ENCODE data around the gene DCPS.
"Not testable (repeated sequence)": the region's sequence is repeated elsewhere in the genome, so short reads cannot be mapped to it uniquely, and the experiment has no call there.

The DCPS gene

GRCh38 chr11:126345759-126346585, 42.1 kb downstream of the DCPS start:
- peak; percentile 76 to 83 for DNase-seq

GRCh38 chr11:126346586-126346940, 42.7 kb downstream of the DCPS start:
- DNase-seq, result no peak

DNA sequence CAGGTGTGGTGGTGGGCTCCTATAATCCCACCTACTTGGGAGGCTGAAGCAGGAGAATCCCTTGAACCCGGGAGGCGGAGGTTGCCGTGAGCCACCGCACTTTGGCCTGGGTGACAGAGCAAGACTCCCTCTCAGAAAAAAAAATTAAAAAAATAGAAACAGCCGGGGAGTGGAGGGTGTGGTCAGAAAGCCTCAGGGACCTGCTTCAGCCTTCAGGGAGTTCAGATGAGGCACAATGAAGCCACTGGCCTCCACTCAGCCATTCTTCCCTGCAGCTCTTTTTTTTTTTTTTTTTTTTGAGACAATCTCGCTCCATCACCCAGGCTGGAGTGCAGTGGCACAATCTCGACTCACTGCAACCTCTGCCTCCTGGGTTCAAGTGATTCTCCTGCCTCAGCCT, 43.1 kb downstream of the DCPS start:
- DNase-seq, result not testable (repeated sequence)

DNA sequence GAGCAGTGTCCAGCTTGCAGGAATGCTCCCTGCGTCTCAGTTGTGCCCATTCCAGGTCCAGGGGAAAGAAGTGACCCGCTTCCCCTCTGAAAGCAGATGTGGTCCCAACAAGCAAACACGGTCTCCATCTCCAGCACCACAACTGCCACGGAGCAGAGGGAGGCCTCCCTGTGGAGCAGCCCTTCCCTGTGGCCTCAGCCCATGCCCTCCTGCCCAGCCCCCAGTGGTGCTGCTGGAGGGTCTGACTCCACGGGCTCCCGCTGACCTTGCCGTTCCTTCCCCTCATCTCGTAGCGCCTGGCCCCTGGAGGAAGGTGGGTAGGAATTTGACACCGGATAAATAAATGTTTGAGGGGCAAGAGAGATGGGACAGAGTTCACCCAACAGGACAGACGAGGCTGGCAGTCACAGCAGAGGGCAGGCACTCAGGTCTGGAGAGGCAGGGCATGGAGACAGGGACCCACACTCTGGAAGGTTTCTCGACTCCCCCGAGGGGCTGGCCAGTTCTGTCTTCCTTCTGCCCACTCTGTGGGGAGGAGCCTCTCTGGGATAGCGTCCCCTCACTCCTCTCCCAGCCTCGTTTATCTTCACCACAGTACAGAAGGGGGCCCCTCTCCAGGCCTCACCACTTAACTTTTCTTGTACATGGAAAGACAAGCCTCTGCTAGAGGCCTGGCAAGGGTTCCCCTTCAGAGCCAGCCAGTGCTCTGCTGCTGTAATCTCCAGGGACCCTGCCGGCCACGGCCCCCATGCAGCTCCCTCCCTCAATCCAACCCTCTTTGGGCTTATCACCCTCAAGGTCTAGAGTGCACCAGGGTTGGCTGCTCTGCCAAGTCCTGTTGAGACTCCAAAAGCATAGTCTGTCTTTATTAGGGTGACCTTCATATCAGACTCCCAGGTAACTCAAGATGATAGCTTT, 44.1 kb downstream of the DCPS start:
- no peak for DNase-seq

- no peak for DNase-seq
These were observed 45.1 kb downstream of the DCPS start for GRCh38 chr11:126348806-126349582.

DNA sequence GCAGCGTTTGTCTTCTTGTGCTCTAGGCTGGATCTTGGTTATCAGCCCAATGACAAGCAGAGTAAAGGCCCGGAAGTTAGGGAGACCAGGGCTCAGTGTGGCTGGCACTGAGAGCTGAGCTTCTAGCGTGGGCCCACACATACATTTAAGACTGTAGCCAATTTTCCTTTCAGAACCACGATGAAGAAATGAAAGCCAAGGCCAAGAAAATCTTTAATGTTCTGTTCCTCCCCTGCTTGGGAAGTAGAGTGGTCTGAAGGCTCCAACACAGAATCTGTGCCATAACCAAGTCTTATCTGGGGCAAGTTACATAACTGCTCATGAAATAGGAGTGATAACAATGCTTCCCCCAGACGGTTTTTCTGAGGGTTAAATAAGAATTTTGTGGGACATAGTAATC, 47.0 kb downstream of the DCPS start:
- no peak for DNase-seq

GRCh38 chr11:126352163-126352562, 48.3 kb downstream of the DCPS start:
- DNase-seq, result no peak

GRCh38 chr11:126352934-126353801, 49.3 kb downstream of the DCPS start:
- peak; percentile 18 to 31 for DNase-seq

DNA sequence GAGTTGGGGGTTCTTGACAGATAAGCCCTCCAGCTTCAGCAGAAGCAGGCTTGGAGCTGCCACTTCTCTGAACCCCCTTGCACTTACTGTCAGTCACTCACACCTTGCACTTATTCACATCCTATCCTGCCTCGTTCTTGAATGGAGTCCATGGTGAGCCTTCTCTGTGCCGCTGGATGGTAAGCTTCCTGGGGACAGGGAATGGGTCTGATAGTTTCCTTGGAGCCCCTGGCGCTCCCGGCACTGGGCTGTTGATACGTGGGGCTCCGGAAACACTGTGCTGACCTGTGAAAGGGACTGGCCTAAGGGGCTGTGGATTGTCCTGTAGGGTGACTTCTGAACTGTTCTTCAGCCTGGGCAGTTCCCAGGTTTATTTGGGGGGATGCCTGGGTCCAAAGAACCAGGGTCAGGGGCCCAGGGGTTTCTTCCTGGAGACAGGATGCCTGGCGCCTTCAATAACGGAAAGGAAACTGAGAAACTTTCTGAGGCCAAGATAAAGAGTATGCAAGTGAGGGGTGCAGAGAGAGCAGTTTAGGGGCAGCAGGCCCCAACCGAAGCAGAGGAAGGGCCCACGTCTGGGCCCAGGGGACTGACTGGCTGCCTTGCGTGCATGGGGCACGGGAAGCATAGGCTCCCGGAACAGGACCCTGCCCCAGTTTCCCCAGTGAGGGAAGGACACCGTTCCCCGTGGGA, 50.9 kb downstream of the DCPS start:
- peak; percentile 29 to 35 for DNase-seq

DNA sequence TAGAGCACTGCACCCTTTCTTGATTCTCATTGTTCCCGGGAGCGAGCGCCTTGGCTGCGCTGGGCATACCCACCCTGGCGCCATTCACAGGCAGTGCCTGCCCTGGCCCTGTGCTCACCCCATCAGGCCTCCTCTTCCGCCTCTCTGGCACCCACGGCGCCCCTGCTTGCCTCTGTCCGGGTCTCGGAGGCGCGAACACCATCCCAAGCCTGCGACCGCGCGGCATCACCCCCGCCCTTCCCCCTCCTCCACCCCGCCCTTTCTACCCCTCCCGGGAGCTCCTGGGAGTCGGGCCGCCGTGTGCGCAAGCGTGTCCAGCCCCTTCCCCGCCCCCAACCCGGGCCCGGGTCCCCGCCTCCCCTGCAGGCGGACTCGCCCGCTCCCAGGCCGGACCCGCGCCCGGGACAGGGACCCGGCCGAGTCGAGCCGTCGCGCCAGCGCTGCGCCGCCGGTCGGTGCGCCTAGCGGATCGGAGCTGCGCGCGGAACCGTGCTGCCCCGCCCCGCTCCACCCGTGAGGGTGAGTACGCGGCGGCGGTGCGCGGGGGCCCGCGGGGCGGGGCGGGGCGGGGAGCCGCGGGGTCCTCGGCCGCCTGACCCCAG, 51.6 kb downstream of the DCPS start, which contains the start of gene ST3GAL4:
ST3GAL4 (plus strand) TSS at position 363 of the 602 bp plus-strand sequence. CDS start 50,470 bp downstream, outside the sequence.
- peak; percentile 54 to 66 for DNase-seq

GRCh38 chr11:126355926-126356897, 52.4 kb downstream of the DCPS start:
- peak; percentile 18 to 40 for DNase-seq

DNA sequence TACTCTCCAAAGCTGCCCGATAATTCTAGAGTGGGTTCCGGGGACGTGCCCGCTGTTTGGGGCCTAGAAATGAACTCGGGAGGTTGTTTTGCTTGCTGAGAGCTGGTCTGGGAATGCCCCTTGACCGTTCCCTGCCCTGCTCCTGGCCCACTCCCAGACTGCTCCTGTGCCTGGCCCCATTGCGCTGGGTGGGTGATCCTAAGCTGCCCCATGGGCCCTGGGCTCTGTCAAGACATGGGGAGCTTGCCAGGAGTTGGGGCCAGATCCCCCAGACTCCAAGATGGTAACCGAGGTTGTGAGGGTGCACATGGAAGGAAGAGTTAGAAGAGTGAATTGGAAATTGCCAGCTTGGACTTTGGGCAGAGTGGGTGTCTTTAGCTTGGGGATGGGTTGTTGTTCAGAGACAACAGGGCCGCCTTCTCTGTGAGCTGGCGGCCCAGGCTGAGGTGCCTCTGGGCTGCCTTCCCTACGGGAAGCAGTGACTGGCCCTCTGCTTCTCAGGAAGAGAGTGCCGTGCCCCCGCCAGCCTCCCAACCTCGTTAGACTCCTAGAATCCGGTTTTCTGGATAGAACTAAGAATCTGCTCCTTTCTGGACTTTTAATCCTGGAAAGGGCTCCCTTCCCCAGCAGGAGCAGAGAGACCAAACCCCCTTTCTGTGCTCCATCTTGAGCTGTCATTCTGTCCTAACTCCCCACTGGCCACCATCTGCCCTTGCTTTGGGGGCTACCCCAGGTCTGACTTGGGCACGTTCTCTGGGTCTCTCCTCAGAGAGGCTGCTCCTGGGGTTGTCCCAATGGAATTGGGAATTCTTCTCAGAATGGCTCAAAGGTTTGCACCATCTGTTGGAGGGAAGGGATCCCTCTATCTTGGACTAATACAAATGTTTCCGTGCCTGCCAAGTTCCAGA, 53.4 kb downstream of the DCPS start:
- no peak for DNase-seq

- no peak for DNase-seq
These were observed 54.3 kb downstream of the DCPS start for GRCh38 chr11:126357969-126358762.

DNA sequence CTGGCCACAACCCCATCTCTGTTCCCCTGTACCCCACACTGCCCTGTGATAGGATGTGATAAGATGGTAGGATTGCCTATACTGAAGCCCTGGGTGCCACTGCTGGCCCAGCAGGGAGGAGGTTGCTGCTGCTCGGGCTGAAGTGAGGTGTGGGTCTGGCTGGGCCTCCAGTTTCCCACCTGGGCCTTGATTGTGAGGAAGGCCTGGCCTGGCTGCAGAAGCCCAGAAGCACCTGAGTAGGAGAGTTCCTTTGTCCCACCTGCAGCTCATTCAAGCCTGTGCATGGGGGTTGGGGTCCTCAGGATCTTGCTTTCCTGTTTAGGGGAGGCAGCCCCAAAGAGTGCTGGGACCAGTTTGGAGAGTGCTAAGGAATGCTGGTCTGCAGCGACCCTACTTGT, 54.9 kb downstream of the DCPS start:
- no peak for DNase-seq

DNA sequence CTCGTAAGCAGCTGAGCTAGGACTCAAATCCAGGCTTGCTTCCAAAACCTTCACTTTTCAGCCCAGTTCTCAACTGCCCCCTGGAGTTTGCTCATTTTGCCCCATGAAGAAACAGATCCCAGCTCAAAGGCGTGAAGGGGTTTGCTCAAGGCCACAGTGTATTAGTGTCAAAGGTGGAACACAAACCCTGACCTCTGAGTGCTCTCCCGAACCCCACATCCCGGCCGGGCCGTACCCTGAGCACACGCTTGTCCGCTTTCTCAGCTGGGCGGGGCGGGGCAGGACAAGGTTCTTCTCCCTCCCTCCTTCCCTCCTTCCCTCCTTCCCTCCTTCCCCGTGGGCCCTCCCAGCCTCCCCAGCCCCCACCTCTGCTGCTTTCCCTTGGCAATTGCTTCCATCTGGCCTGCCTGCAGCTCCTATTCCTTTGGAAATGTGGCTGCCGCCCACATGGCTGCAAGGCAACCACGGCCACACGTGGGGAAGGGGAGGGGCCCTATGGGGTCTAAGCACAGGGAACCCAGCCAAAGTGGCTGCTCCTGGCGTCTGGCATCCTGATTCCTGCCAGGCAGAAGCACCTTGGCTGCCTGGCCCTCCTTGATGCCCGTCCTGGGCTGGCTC, 55.7 kb downstream of the DCPS start:
- no peak for DNase-seq

DNA sequence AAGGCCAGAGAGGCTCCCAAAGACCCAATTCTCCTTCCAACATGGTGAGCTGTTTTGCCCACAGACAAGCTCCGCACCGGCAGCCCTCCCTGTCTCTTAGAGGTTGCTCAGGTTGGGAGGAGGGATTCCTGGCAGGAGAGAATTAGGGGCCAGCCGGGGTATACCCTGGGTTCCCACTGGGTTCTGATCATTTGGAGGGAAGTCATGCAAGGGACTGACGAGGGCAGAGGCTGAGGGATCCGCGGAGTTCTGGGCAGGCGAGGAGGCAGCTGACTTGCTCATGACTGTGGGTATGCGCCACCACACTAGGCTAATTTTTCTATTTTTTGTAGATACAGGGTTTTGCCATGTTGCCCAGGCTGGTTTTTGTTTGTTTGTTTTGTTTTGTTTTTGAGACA, 56.2 kb downstream of the DCPS start:
- no peak for DNase-seq

DNA sequence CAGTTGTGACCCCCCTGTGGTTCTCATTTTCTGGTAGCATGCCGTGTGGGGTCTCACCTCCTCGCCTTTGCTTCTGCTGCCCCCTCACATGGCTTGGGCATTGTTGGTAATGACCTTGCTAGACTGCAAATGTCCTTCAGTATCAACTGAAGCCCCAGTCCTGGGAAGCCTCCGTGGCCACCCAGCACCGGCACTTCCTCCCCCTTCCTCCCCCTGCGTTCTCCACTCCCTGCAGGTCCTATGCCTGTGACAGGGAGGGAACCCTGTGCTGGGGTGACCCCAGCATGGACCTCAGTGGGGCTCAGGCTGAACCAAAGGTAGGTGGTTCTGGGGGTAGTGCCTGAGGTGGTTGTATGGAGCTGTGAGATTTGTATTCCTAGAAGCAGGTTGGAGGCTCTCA, 57.5 kb downstream of the DCPS start:
- no peak for DNase-seq
